ENCODE measurements around the gene CPE.
"Not testable (repeated sequence)": the region's sequence is repeated elsewhere in the genome, so short reads cannot be mapped to it uniquely, and the experiment has no call there.

CPE gene

DNA sequence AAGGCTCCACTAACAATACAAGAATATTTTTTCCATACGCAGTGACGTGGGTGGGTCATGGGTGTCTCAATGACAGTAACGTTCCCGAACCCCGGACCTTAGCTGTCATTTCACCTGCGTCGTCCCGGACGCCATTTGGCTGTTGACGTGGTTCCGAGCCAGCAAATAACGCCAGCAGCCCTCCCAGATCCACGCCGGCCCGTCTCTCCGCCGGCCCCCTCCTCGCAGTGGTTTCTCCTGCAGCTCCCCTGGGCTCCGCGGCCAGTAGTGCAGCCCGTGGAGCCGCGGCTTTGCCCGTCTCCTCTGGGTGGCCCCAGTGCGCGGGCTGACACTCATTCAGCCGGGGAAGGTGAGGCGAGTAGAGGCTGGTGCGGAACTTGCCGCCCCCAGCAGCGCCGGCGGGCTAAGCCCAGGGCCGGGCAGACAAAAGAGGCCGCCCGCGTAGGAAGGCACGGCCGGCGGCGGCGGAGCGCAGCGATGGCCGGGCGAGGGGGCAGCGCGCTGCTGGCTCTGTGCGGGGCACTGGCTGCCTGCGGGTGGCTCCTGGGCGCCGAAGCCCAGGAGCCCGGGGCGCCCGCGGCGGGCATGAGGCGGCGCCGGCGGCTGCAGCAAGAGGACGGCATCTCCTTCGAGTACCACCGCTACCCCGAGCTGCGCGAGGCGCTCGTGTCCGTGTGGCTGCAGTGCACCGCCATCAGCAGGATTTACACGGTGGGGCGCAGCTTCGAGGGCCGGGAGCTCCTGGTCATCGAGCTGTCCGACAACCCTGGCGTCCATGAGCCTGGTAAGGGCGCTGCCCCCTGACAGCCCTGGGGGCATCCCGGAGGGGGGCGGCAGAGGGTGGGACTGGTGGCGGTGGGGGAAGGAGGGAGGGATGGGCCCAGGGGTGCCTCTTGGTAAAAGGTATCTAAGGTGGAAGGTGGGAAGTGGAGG lies at the start of gene CPE:
Gene CPE (plus strand): TSS at position 264 of the 933 bp plus-strand sequence. CDS start 214 bp downstream, at position 478.
- DNase-seq (ENCODE audit: low read depth in 2 of 3, low spot score in 2 of 3) = peak; percentile 20 to 31 (median 24)

DNA sequence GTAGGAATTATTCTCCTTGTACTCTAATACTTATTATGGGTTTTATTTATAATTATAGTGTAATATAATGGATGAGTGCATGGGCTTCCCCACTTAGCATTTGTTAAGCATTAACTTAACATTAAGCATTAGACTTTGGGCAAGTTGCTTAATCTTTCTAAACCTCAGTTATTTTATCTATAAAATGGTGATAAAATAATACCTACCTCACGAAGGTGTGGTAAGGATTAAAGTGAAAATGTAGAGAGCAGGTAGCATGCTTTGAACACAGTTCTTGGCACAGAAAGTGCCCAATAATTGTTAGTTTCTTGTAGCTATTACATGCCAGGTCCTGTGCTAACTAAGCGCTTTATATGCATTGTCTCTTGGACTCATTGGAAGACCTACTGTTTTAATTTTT lies 48.7 kb upstream of the CPE start:
- DNase-seq (ENCODE audit: low read depth in 2 of 3, low spot score in 2 of 3) = no peak

DNA sequence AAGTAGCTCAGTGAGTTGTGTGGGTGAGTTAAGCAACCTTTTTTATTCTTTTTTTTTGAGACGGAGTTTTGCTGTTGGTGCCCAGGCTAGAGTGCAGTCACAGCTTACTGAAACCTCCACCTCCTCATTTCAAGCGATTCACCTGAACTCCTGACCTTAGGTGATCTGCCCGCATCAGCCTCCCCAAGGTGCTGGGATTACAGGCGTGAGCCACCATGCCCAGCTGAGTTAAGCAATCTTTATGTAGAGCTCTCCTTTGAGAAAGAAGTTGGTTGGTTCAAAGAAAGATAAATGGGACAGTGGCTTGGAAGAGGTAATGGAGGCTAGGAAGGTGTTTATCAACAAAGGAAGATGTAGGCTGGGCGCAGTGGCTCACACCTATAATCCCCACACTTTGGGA lies 48.1 kb upstream of the CPE start:
- DNase-seq (ENCODE audit: low read depth in 2 of 3, low spot score in 2 of 3) = no peak

DNA sequence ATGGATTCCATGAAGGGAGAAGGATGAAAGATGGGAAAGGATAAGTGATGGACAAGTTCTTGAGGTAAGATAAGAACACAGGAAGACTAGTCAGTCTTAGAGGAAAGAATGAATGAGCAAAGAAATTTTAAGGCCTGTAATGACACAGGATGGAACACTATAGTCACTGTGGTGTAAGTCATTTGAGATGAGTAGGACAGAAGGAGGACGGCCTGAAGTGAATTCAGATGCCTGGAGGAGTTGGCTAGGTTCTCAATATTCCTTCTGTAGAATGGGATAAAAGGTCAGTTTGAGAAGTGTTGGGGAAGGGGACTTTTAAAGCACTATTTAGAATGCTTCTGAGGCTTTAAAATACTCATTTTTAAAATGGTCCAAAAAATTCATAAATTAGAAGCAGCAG lies 47.4 kb upstream of the CPE start:
- DNase-seq (ENCODE audit: low read depth in 2 of 3, low spot score in 2 of 3) = no peak

DNA sequence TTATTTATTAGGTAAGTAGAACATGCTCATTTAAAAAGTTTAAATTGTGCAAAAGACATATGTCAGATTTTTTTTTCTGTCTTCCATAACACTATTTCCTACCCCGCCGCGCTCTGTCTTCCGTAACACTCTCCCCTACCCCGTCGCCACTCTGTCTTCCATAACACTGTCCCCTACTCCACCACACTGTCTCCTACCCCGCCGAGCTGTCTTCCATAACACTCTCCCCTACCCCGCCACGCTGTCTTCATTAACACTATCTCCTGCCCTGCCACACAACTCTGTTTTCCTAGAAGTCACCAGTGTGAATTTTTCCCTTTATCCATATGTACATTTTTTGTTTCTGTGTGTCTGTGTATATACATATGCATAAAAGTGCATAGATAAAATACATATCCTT lies 47.0 kb upstream of the CPE start:
- DNase-seq (ENCODE audit: low read depth in 2 of 3, low spot score in 2 of 3) = no peak

DNA sequence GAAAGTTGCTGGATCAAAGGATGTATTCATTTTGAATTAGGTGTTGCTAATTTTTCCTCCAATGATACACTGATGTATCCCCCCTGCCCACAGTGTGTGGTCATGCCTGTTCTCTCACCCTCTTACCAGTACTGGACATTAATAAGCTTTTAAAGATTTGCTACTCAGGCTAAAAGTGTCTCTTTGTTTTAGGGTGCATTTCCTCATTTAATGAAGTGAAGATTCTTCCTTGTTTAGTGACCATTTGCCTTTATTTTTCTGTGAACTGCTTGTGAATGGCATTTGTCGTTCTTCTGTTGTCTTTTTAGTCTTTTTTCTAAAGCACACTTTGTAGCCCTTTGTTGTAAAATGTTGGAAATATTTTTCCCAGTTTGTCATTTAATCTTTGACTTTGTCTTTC lies 46.3 kb upstream of the CPE start:
- no peak for DNase-seq (ENCODE audit: low read depth in 2 of 3, low spot score in 2 of 3)

DNA sequence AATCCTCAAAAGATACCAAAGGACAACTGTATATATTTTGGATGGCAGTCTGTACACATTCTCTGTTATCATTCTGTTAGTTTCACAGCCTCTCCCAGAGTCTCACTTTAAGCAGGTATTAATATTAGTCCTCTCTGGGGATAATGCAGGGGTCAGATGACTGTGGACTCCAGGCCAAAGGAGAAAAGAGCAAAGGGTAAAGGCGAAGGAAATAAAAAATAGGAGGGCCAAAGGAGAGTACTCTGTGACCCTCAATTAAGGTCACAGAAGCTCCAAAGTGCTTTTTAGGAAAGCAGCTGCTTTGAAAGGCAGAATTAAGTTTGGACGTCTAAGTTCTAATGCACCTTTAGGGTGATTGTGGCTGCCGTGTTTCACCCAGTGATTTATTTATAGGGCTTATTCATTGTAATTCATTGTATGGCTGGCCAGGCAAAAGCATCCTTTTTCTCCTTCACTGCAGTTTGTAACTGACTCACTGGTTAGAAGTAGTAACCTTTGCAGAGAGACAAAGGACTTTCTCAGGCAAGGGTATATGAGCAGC lies 43.6 kb upstream of the CPE start:
- DNase-seq (ENCODE audit: low read depth in 2 of 3, low spot score in 2 of 3) = no peak

DNA sequence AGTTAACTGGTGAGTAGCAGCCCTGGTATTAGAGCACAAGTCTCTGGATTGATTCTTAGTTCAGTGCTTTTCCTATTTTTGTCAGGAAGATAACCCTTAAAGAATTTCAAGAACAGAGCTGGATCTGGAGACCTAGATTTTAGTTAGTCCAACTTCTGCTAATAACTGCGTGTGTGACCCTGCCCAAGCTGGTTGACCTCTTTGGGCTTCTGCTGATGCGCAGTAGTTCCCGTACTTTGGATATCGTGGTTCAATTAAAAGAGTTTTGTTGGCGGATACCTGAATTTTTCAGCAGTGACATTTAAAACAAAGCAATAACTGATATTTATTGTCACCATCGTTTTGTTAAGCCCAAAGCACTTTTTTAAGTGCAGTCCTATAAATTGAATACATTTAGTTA lies 42.1 kb upstream of the CPE start:
- DNase-seq (ENCODE audit: low read depth in 2 of 3, low spot score in 2 of 3) = no peak

DNA sequence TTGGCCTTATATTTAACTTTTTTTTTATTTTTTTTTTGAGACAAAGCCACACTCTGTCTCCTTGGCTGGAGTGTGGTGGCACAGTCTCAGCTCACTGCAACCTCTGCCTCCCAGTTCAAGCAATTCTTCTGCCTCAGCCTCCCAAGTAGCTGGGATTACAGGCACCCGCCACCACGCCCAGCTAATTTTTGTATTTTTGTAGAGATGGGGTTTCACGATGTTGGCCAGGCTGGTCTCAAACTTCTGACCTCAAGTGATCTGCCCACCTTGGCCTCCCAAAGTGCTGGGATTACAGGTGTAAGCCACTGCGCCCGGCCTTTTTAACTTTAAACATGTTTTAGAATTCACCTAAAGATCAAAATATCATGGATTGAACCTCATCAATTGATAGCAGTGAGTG lies 36.5 kb upstream of the CPE start:
- not testable (repeated sequence) for DNase-seq (ENCODE audit: low read depth in 2 of 3, low spot score in 2 of 3)

DNA sequence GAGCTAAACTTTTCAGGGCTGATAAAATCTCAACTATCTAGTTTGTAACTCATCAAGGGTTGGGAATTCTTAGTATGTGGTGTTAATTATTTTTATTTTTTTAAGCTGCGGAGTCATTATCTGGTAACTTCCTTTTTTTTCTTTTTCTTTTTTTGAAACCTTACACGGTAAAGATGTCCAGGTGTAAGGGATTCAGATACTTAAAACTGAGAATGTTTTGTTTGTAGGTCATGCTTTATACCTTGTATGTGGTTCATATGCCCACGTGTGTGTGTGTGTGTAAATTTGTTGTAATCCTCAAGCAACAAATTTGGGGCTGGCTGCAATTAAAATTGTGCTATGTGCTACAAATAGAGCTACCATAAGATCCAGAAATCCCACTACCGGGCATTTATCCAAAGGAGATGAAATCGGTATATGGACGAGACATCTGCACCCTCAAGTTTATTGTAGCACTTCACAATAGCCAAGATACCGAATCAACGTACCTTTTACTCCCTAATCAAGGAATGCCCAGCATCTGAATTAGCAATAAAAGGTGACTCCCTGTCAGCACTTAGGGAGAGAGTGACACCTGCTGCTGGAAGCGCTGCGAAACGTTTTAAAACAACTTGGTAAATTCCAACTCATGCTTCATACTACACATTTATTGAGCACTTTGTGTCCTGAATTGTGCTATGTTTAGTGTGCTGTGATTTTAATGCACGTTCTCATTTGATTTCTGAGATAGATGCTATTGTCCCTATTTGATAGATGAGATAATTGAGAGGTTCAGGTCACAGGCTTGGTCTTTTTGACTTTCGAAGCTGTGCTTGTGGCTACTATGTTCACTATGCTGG lies 35.2 kb upstream of the CPE start:
- no peak for DNase-seq (ENCODE audit: low read depth in 2 of 3, low spot score in 2 of 3)

DNA sequence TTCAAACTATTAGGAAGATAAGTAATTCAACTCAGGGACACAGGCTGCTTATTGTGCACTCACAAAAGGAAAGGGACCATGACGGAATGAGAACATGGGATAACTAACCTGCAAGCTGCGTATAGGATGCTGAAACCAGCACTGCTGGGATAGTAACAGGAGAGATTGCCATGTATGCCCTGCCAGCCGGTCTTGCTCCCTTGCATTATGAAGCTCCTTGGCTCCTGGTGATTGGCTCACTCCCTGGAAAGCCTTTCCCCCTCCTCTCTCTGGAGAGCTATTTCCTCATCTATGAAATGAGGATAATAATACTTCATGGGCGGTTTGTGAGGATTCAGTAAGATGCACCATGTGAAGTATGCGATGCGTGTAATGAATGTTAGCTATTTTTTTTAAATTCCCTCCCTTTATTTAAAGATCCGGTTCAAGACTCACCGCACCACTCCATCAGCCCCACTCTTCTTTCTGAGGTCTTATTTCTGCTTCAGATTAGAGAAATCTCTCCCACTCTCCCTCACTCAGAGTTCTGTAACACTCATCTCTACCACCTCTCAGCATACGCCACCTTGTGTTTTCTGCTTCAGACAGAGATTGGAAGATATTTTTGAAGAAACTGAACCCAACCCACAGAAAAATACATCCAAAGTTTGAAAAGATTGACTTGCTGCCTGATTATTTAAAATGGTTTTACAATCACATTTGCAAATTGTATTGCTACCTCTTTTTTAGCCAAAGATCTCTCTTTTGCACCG lies 33.0 kb upstream of the CPE start:
- no peak for DNase-seq (ENCODE audit: low read depth in 2 of 3, low spot score in 2 of 3)

DNA sequence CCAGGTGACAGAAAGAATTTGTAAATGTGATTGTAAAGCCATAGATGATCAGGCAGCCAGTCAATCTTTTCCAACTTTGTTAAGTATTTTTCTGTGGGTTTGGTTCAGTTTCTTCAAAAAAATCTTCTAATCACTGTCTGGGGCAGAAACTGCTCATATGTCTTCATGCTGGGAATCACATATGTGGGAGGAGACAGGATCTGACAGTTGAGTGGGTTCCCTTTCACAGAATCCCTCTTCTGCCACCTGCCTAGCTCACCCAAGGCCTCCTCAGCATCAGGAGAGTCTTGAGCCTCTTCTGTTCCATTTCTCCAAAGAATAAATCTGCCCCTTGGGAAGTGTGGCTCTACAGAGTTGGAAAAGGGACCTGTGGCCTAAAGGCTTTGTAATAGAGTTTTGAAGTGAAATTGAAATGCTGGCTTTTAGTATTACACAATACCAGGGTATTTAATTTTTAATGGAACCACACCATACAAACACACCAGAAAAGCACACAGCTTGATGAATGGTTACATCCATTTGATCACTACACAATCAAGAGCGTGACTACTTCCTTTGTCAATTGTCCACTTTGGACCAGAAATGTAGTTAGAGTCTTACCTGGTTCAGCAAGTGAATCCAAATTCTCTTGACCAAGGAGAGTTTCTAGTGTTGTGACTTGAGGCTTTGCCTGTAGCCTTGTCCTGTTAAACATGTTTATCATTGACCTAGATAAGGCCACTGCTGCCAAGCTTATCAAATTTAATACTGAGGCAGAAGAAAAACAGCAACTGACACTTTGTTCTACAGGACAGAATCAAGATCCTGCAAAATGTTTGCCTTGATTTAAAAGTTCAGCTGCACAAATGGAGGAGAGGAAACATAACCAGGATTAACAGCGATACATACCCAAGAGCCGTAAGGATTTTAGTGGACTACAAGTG lies 30.9 kb upstream of the CPE start:
- no peak for DNase-seq (ENCODE audit: low read depth in 2 of 3, low spot score in 2 of 3)

DNA sequence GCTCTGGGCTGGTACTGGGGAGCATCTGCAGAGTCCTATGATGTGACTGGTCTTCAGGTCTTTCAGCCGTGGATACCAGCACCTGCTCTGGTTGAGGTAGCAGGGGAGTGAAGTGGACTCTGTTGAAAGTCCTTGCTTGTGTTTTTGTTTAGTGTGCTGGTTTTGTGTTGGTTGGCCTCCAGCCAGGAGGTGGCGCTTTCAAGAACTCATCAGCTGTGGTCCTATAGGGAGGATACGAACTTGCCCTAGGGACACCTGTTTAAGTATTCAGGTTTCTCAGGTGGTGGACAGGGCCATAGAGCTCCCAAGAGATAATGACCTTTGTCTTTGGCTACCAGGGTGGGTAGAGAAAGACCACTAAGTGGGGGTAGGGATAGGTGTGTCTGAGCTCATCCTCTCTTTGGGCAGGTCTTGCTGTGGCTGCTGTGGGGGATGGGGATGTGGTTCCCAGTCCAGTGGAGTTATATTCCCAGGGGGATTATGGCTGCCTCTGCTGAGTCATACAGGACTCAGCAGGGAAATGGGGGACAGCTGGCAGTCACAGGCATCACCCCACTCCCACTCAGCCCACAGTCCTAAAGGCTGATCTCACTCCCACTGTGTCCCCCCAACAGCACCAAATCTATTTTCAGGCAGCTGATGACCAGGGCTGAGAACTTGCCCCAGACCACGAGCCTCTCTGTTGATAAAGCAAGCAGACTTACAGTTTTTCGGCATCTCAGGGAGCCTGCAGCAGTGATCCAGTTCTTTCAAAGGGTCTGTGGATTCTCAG lies 27.3 kb upstream of the CPE start:
- no peak for DNase-seq (ENCODE audit: low read depth in 2 of 3, low spot score in 2 of 3)

DNA sequence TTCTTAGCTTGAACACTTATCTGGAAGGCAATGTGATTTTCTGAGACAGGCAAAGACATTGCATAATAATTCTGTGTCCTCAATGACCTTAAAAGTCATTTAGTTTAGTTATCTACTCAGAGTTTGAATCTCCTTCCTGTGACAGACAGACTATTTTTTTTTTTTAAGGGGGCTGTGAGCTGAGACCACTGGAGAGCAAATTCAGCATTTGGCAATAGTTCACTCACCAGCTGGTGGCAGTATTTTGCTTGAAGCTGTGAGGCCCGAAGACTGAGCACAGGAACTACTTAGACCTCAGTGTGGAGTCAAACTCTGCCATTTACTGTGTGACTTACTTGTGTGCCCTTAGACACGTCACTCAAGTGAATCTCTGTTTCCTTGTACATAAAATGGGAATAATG lies 22.9 kb upstream of the CPE start:
- DNase-seq (ENCODE audit: low read depth in 2 of 3, low spot score in 2 of 3) = no peak

DNA sequence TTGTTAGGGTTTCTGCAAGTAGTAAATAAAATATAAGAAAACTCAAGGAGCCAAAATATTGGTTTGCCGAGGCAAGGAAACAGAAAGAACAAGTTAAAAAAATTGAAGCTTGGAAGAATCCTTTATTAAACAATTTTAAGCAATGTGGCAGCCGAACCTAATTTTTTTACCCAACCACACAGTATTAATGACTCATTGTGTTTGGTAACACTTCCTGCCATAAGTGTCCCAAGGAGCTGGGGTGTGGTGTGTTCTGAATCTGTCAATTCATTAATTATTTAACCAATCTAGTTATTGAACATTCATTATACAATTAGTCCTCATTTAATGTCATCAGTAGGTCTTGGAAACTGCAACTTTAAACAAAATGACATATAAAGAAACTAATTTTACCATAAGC lies 19.3 kb upstream of the CPE start:
- no peak for DNase-seq (ENCODE audit: low read depth in 2 of 3, low spot score in 2 of 3)

DNA sequence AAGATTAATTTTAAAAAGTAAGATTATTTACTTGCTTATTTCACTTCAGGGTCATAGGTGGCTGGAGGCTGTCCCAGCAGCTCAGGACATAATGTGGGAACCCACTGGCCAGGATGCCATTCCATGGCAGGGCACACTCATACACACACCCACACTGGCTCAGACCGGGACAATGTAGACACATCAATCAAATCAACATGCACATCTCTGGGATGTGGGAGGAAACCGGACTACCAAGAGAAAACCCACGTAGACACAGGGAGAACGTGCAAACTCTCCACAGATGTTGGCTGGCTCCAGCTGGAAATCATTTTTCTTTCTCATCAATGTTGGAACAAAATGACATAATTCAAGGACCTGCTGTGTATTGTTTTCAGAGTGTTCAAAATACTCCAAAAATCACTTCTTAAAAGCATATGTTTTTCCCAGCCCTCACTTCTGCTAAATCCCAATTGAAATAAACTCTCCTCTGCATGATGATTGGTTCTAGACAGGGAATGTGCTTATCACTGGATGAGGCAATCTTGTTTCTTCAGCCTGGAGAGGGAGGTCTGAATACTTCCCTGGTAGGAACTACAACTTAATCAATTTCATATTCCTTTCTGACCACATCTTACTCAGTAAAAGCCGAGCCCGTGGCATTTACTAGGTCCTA lies 18.6 kb upstream of the CPE start:
- no peak for DNase-seq (ENCODE audit: low read depth in 2 of 3, low spot score in 2 of 3)

DNA sequence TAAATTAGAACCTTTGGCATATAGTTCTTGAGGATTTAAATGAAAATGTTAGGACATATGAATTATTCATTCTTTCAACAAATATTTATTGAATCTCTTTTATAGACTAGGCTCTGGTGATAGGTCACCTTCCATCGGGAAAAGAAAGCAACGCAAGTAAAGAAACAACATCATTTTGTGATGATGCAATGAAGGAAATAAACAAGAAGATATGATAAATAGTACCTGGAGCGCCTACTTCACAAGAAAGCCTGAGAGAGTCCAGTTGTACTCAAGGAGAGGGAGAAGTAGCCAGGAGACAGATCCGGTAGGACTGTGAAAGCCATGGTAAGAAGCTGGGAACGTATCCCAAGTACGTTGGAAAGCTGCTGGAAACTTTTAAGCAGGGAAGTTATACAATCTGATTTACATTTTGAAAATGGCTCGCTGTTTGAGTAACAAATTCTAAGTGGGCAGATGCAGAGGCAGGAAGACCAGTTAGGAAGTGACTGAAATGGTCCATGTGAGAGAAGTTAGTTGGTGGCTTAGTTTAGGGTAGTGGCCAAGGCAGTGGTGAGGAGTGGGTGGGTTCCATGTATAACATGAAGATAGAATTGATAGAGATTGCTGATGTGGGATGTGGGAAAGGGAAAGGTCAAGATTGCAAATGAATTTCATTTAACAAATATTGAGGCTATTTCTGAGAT lies 17.7 kb upstream of the CPE start:
- DNase-seq (ENCODE audit: low read depth in 2 of 3, low spot score in 2 of 3) = no peak

DNA sequence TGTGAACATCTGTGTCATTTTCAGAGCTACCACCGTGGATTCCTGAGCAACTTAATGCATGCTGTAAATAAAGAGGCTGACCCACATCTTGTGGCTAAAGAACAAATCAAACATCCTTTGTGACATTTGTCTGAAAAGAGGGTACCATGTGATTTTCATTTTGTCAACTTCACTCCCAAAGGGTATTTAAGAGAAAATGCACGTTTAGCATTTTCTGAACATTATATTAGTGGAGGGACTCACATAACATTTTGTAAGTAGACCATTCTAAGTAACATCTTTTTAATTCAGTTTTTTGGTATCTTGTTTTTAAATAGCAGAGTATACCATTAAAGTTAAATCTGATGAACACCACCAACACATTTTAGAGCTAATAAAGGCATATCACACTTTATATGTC lies 17.0 kb upstream of the CPE start:
- no peak for DNase-seq (ENCODE audit: low read depth in 2 of 3, low spot score in 2 of 3)

Measured in activated CD8-positive, alpha-beta memory T cell treated with anti-CD3 and anti-CD28 coated beads for 48 hours (primary cell).